Hepatocyte (in vitro differentiated cells): ENCODE measurements around the gene SEC61G. TPM values are rescaled to one million over a fixed set of nuclear protein-coding genes. Genes with fewer than 3 reads are reported as not detected.

ENCODE experiments used
- DNase-seq: peaks from one replicate; pipeline ENCODE4 v3.0.0-alpha.2; 2016; ENCODE audit warnings: low spot score
- H2AFZ ChIP-seq: fragments of 200-600 bp; sonication (generic); 2 replicates; pipeline ENCODE4 v1.6.0; 2016; ENCODE audit warnings: antibody characterized with exemption, mild to moderate bottlenecking
- H3K27ac ChIP-seq: fragments of 200-600 bp; sonication (generic); 2 replicates; pipeline ENCODE4 v1.5.1; 2016; ENCODE audit warnings: mild to moderate bottlenecking
- H3K27me3 ChIP-seq: fragments of 200-600 bp; sonication (generic); 2 replicates; pipeline ENCODE4 v1.6.1; 2016
- H3K36me3 ChIP-seq: fragments of 200-600 bp; sonication (generic); replicated peaks from 2 replicates; pipeline ENCODE4 v1.5.1; 2016; ENCODE audit warnings: low read depth; ENCODE audit not compliant: insufficient read depth
- H3K4me1 ChIP-seq: fragments of 200-600 bp; sonication (generic); 2 replicates; pipeline ENCODE4 v1.5.1; 2016; ENCODE audit warnings: mild to moderate bottlenecking, moderate library complexity; ENCODE audit not compliant: insufficient read depth
- H3K4me2 ChIP-seq: fragments of 200-600 bp; sonication (generic); 2 replicates; pipeline ENCODE4 v1.6.0; 2016
- H3K4me3 ChIP-seq: fragments of 200-600 bp; sonication (generic); 2 replicates; pipeline ENCODE4 v1.5.1; 2016; ENCODE audit warnings: mild to moderate bottlenecking
- H3K79me2 ChIP-seq: fragments of 200-600 bp; sonication (generic); 2 replicates; pipeline ENCODE4 v1.6.0; 2017; ENCODE audit warnings: mild to moderate bottlenecking
- H3K9me2 ChIP-seq: fragments of 200-600 bp; sonication (generic); replicated peaks from 2 replicates; pipeline ENCODE4 v1.6.0; 2017; ENCODE audit warnings: mild to moderate bottlenecking; ENCODE audit not compliant: insufficient read depth
- H3K9me3 ChIP-seq: fragments of 200-600 bp; sonication (generic); 2 replicates; pipeline ENCODE4 v1.5.1; 2016; ENCODE audit warnings: low read depth, mild to moderate bottlenecking
- H4K20me1 ChIP-seq: fragments of 200-600 bp; sonication (generic); 2 replicates; pipeline ENCODE4 v1.6.0; 2016; ENCODE audit warnings: mild to moderate bottlenecking; ENCODE audit not compliant: insufficient read depth, poor library complexity, severe bottlenecking
- CTCF ChIP-seq: fragments of 200-600 bp; sonication (generic); IDR thresholded peaks from 2 replicates; pipeline ENCODE4 v1.5.1; 2016; ENCODE audit warnings: antibody characterized with exemption, mild to moderate bottlenecking; ENCODE audit not compliant: poor library complexity
- EZH2 ChIP-seq: fragments of 200-600 bp; sonication (generic); IDR thresholded peaks from 2 replicates; pipeline ENCODE4 v1.6.1; 2016; ENCODE audit warnings: antibody characterized with exemption, mild to moderate bottlenecking, borderline replicate concordance
- EZH2phosphoT487 ChIP-seq: fragments of 200-600 bp; sonication (generic); IDR thresholded peaks from one replicate; pipeline ENCODE4 v1.6.1; 2018; ENCODE audit warnings: antibody characterized with exemption, mild to moderate bottlenecking, low read depth, moderate library complexity; ENCODE audit not compliant: unreplicated experiment, severe bottlenecking
- WGBS: methylation state at CpG from one replicate; pipeline ENCODE4 v1.1.6; 2016; ENCODE audit warnings: low lambda C conversion rate; ENCODE audit errors: missing lambda C conversion rate; 5-methylcytosine and 5-hydroxymethylcytosine counted together
- polyA plus RNA-seq: library from polyadenylated mRNA; unstranded; fragments of >200 nt; fragmentation: Nextera tagmentation; extraction: Ambion mirVana; gene quantifications from 2 replicates; pipeline ENCODE4 v1.2.1, GENCODE V29; 2016
- total RNA-seq: library from RNA; depleted of rRNA; stranded (reverse); fragments of >200 nt; gene quantifications from 2 replicates; pipeline ENCODE4 v1.2.3, GENCODE V29; 2014

SEC61G gene
- total and polyA plus RNA-seq, 2 experiments from 2014 or later, result 444 to 1,101 TPM

GRCh38 chr7:54799792-54800191, 40.8 kb upstream of the SEC61G start:
- Histone ChIP-seq H3K79me2 (no peaks in the 10 kb centered on the region), H3K9me2 (no peaks in the 10 kb centered on the region), H3K4me3 (no peak overlapping the region), H3K4me1 (no peaks in the 10 kb centered on the region), H3K36me3 (no peaks in the 10 kb centered on the region), H3K9me3 (no peaks in the 10 kb centered on the region), H4K20me1 (no peaks in the 10 kb centered on the region), H3K27ac (no peak overlapping the region), H3K4me2 (no peak overlapping the region), H3K27me3 (no peaks in the 10 kb centered on the region), H2AFZ (no peak overlapping the region)
- 88% methylated on average over 3 of the region's 3 CpGs for WGBS
- no peak for DNase-seq
- TF ChIP-seq EZH2 (no peak), EZH2phosphoT487 (no peak), CTCF (no peak)

- no peaks in the 10 kb centered on the region for H3K4me1 ChIP-seq
- no peaks in the 10 kb centered on the region for H3K9me3 ChIP-seq
- no peak for DNase-seq
- TF ChIP-seq EZH2phosphoT487 (no peak), CTCF (no peak), EZH2 (no peak)
- no peak overlapping the region for H3K4me3 ChIP-seq
- H3K79me2 ChIP-seq, result no peaks in the 10 kb centered on the region
- no peaks in the 10 kb centered on the region for H3K9me2 ChIP-seq
- 85% methylated on average over 4 of the region's 4 CpGs for WGBS
- H3K27ac ChIP-seq, result no peak overlapping the region
- no peaks in the 10 kb centered on the region for H4K20me1 ChIP-seq
- H3K27me3 ChIP-seq, result no peaks in the 10 kb centered on the region
- H3K36me3 ChIP-seq, result no peaks in the 10 kb centered on the region
- no peak overlapping the region for H2AFZ ChIP-seq
- no peak overlapping the region for H3K4me2 ChIP-seq
Observed at GRCh38 chr7:54798530-54798929, 39.5 kb upstream of the SEC61G start.

- H3K4me2 ChIP-seq, result no peak overlapping the region
- H3K79me2 ChIP-seq, result no peaks in the 10 kb centered on the region
- no peak overlapping the region for H3K4me3 ChIP-seq
- no peaks in the 10 kb centered on the region for H3K9me2 ChIP-seq
- TF ChIP-seq CTCF, result no peak
- TF ChIP-seq EZH2phosphoT487, result no peak
- no peak for TF ChIP-seq EZH2
- H2AFZ ChIP-seq, result no peak overlapping the region
- WGBS, result 57% methylated on average over 4 of the region's 4 CpGs
- H3K27me3 ChIP-seq, result no peaks in the 10 kb centered on the region
- H3K9me3 ChIP-seq, result no peaks in the 10 kb centered on the region
- no peaks in the 10 kb centered on the region for H4K20me1 ChIP-seq
- H3K27ac ChIP-seq, result no peak overlapping the region
- no peaks in the 10 kb centered on the region for H3K36me3 ChIP-seq
- no peak for DNase-seq
- H3K4me1 ChIP-seq, result no peaks in the 10 kb centered on the region
Observed at GRCh38 chr7:54796853-54797252, 37.8 kb upstream of the SEC61G start.

DNA sequence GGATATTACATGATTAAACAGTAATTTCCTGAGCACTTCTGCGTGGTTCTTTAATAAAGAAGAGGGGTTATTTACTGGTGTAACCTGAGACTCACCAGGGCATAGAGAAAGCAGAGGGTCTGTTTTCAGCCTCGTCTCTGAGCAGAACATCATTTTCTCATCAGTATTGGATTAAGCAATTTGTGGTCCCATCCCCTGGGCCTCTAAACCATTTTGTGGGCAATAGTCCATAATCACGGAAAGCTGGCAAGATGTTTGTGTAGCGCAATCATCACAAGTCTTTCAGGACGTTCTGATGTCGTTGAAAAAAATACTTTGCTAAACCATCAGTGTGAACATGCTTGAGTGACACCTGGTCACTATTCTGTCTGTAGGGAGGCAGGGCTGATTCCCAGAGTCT, 37.1 kb upstream of the SEC61G start:
- WGBS, result 60% methylated on average over 6 of the region's 6 CpGs
- Histone ChIP-seq H3K4me2 (no peak overlapping the region), H3K36me3 (no peaks in the 10 kb centered on the region), H3K27me3 (no peaks in the 10 kb centered on the region), H3K9me2 (no peaks in the 10 kb centered on the region), H3K79me2 (no peaks in the 10 kb centered on the region), H2AFZ (no peak overlapping the region), H3K27ac (no peak overlapping the region), H3K4me3 (no peak overlapping the region), H3K9me3 (no peaks in the 10 kb centered on the region), H4K20me1 (no peaks in the 10 kb centered on the region), H3K4me1 (no peaks in the 10 kb centered on the region)
- no peak for DNase-seq
- TF ChIP-seq CTCF (no peak), EZH2phosphoT487 (no peak), EZH2 (no peak)
